ENCODE results near the gene MYLK.
"Not testable (repeated sequence)": the region's sequence is repeated elsewhere in the genome, so short reads cannot be mapped to it uniquely, and the experiment has no call there.

MYLK gene

GRCh38 chr3:123719061-123719756 is 164.9 kb downstream of the MYLK start:
- DNase-seq, result peak; percentile 68 to 93 (median 84)
- intact Hi-C loops (cut with DNase I), result not testable (repeated sequence)

- DNase-seq, result no peak
- intact Hi-C loops (cut with DNase I), result no loop called here
Measured at GRCh38 chr3:123718108-123718507, 166.0 kb downstream of the MYLK start.

GRCh38 chr3:123717451-123717850 is 166.7 kb downstream of the MYLK start:
- intact Hi-C loops (cut with DNase I); DNase-seq: not testable (repeated sequence)

GRCh38 chr3:123716411-123716810 is 167.7 kb downstream of the MYLK start:
- no peak for DNase-seq
- intact Hi-C loops (cut with DNase I), result no loop called here

- DNase-seq, result peak in 18 of 42 donors; percentile 13 to 83 (median 33)
- intact Hi-C loops (cut with DNase I), result no loop called here
Measured at GRCh38 chr3:123713211-123713610, 170.9 kb downstream of the MYLK start.

GRCh38 chr3:123712077-123712860 is 171.9 kb downstream of the MYLK start:
- DNase-seq, result no peak
- intact Hi-C loops (cut with DNase I), result no loop called here

- intact Hi-C loops (cut with DNase I), result no loop called here
- no peak for DNase-seq
Measured at GRCh38 chr3:123711356-123711755, 172.8 kb downstream of the MYLK start.

GRCh38 chr3:123708531-123708930 is 175.6 kb downstream of the MYLK start:
- no peak for DNase-seq
- intact Hi-C loops (cut with DNase I), result no loop called here

- intact Hi-C loops (cut with DNase I); DNase-seq: not testable (repeated sequence)
Measured at GRCh38 chr3:123707641-123708040, 176.5 kb downstream of the MYLK start.

- no peak for DNase-seq
- intact Hi-C loops (cut with DNase I), result no loop called here
Measured at GRCh38 chr3:123706871-123707270, 177.3 kb downstream of the MYLK start.

- intact Hi-C loops (cut with DNase I), result no loop called here
- no peak for DNase-seq
Measured at GRCh38 chr3:123705488-123706285, 178.4 kb downstream of the MYLK start.

- intact Hi-C loops (cut with DNase I); DNase-seq: not testable (repeated sequence)
Measured at GRCh38 chr3:123703663-123704062, 180.5 kb downstream of the MYLK start.

GRCh38 chr3:123702720-123703119 is 181.4 kb downstream of the MYLK start:
- intact Hi-C loops (cut with DNase I), result no loop called here
- DNase-seq, result no peak

- DNase-seq, result peak; percentile 35 to 83 (median 64)
- intact Hi-C loops (cut with DNase I), result not testable (repeated sequence)
Measured at GRCh38 chr3:123702057-123702456, 182.1 kb downstream of the MYLK start.

- DNase-seq, result peak in 23 of 42 donors; percentile 11 to 66 (median 32)
- intact Hi-C loops (cut with DNase I), result no loop called here
Measured at GRCh38 chr3:123700791-123701722, 183.1 kb downstream of the MYLK start.

- intact Hi-C loops (cut with DNase I), result loop anchor here (5.0 kb wide), 1 partner anchor 42 kb away; no protein-coding TSS in a partner anchor
- no peak for DNase-seq
Measured at GRCh38 chr3:123698813-123699212, 185.3 kb downstream of the MYLK start.

- intact Hi-C loops (cut with DNase I), result loop anchor here (5.0 kb wide), 1 partner anchor 40 kb away; no protein-coding TSS in a partner anchor
- no peak for DNase-seq
Measured at GRCh38 chr3:123696808-123697207, 187.3 kb downstream of the MYLK start.

Data from head of caudate nucleus (tissue), 42 donors.